HepG2 (cell line): ENCODE data around the gene RRP36.

Experiments used
- BHLHE40 ChIP-seq: IDR thresholded peaks from 2 replicates; pipeline ENCODE4 v1.6.1; 2011; ENCODE audit warnings: low read length, improper control_type of control experiment
- CBX2 ChIP-seq, 2 experiments: fragments of 200-600 bp in 1 of 2; sonication (generic); formaldehyde crosslinking in 1 of 2; IDR thresholded peaks; 2 replicates each; pipeline versions ENCODE4 v1.7.0 to v1.8.1; 2018 to 2022; ENCODE audit warnings: low read depth in 2 of 2, low read length in 1 of 2, mild to moderate bottlenecking in 1 of 2, missing genetic modification reagents in 1 of 2
- CTCF ChIP-seq: sonication (generic); formaldehyde crosslinking; IDR thresholded peaks from 2 replicates; pipeline ENCODE4 v1.5.0; 2020; ENCODE audit warnings: mild to moderate bottlenecking, missing genetic modification reagents, moderate library complexity
- DRAP1 ChIP-seq: IDR thresholded peaks from 2 replicates; pipeline ENCODE4 v1.6.1; 2016; ENCODE audit warnings: missing genetic modification reagents, missing compliant biosample characterization
- HOXD1 ChIP-seq: sonication (generic); formaldehyde crosslinking; IDR thresholded peaks from 2 replicates; pipeline ENCODE4 v1.5.0; 2020; ENCODE audit warnings: missing genetic modification reagents
- JUND ChIP-seq: sonication (generic); formaldehyde crosslinking; IDR thresholded peaks from 2 replicates; pipeline ENCODE4 v1.8.0; 2022; ENCODE audit warnings: mild to moderate bottlenecking, missing genetic modification reagents
- MAX ChIP-seq: IDR thresholded peaks from 2 replicates; pipeline ENCODE4 v1.6.1; 2012; ENCODE audit warnings: inconsistent platforms
- NFE2L1 ChIP-seq: sonication (generic); formaldehyde crosslinking; IDR thresholded peaks from 2 replicates; pipeline ENCODE4 v1.4.0; 2020; ENCODE audit warnings: missing genetic modification reagents, mild to moderate bottlenecking, borderline replicate concordance
- POLR2AphosphoS5 ChIP-seq: IDR thresholded peaks from 2 replicates; pipeline ENCODE4 v1.6.1; 2012; ENCODE audit warnings: low read depth, low read length
- RNF219 ChIP-seq: sonication (generic); formaldehyde crosslinking; IDR thresholded peaks from 2 replicates; pipeline ENCODE4 v1.5.0; 2020; ENCODE audit warnings: mild to moderate bottlenecking, missing genetic modification reagents
- SKIL ChIP-seq: sonication (generic); formaldehyde crosslinking; IDR thresholded peaks from 2 replicates; pipeline ENCODE4 v1.8.0; 2022; ENCODE audit warnings: missing genetic modification reagents, mild to moderate bottlenecking, moderate library complexity, borderline replicate concordance
- ZBTB3 ChIP-seq: sonication (generic); formaldehyde crosslinking; IDR thresholded peaks from 2 replicates; pipeline ENCODE4 v1.4.0; 2020; ENCODE audit warnings: low read depth, mild to moderate bottlenecking, moderate library complexity, missing genetic modification reagents, borderline replicate concordance
- ZNF281 ChIP-seq: sonication (generic); formaldehyde crosslinking; IDR thresholded peaks from 2 replicates; pipeline ENCODE4 v1.4.0; 2020; ENCODE audit warnings: missing genetic modification reagents, borderline replicate concordance
- ZZZ3 ChIP-seq: sonication (generic); formaldehyde crosslinking; IDR thresholded peaks from 2 replicates; pipeline ENCODE4 v1.4.0; 2020; ENCODE audit warnings: missing genetic modification reagents, mild to moderate bottlenecking, borderline replicate concordance

- TF ChIP-seq ZBTB3 (CRISPR knock-in tag) (no peak), SKIL (CRISPR knock-in tag) (no peak), CTCF (CRISPR knock-in tag) (no peak), NFE2L1 (no peak), ZNF281 (CRISPR knock-in tag) (no peak), MAX (no peak), RNF219 (CRISPR knock-in tag) (no peak), DRAP1 (CRISPR knock-in tag) (no peak), POLR2AphosphoS5 (no peak), JUND (CRISPR knock-in tag) (no peak), BHLHE40 (no peak), CBX2 (IDR thresholded peaks at IDR 0.05; ENCODE audit: low read depth, low read length) (no peak), CBX2 (CRISPR knock-in tag; IDR thresholded peaks at IDR 0.05; ENCODE audit: low read depth) (no peak), ZZZ3 (CRISPR knock-in tag) (no peak), HOXD1 (CRISPR knock-in tag) (no peak)
Measured at GRCh38 chr6:42973926-42974325, 47.5 kb upstream of the RRP36 start.
